ENCODE measurements around the gene DMP1. TPM values are rescaled to one million over a fixed set of nuclear protein-coding genes. Genes with fewer than 3 reads are reported as not detected.

The DMP1 gene
- not detected in 2 replicates for total RNA-seq (2014; rRNA removed; shearing (Covaris generic))
- polyA plus RNA-seq (2016; fragmentation: Nextera tagmentation; extraction: Ambion mirVana), result not detected in 2 replicates

GRCh38 chr4:87649980-87650379, at the start of gene DMP1:
Gene DMP1, plus strand, starts transcription at chr4:87650280. Its CDS starts 6,213 bp downstream, at chr4:87656493.
- no peaks in the 10 kb centered on the region for H3K36me3 ChIP-seq (ENCODE audit: low read depth)
- H3K27ac ChIP-seq, result no peak within 1 kb of the TSS
- H3K4me2 ChIP-seq (ENCODE audit: unreplicated experiment), result no peak within 1 kb of the TSS
- H3K79me2 ChIP-seq (ENCODE audit: insufficient read depth), result no peaks in the 10 kb centered on the region
- no peaks in the 10 kb centered on the region for H4K20me1 ChIP-seq (ENCODE audit: insufficient read depth)
- no peak within 1 kb of the TSS for H3K9ac ChIP-seq
- H3K9me2 ChIP-seq (ENCODE audit: insufficient read depth), result no peaks in the 10 kb centered on the region
- TF ChIP-seq EZH2phosphoT487 (IDR thresholded peaks at IDR 0.05; ENCODE audit: insufficient read depth, low read depth) (no peak), EZH2 (IDR thresholded peaks at IDR 0.05; ENCODE audit: insufficient read depth, poor library complexity, severe bottlenecking) (no peak)
- no peaks in the 10 kb centered on the region for H3K4me1 ChIP-seq (ENCODE audit: insufficient read depth)
- H3K27me3 ChIP-seq (replicated peaks; ENCODE audit: insufficient read depth), result no peaks in the 10 kb centered on the region
- DNase-seq, result no peak
- WGBS, 2 experiments (ENCODE audit: low coverage in 1 of 2, low lambda C conversion rate in 2 of 2, missing lambda C conversion rate in 2 of 2), result 88 to 96% methylated on average over 3 of the region's 3 CpGs
- in situ Hi-C loops (cut with MboI), result no loop called here
- H3F3A ChIP-seq (ENCODE audit: insufficient read depth), result no peaks in the 10 kb centered on the region
- H3K4me3 ChIP-seq, result no peak within 1 kb of the TSS
- H2AFZ ChIP-seq, result no peak within 1 kb of the TSS
- H3K9me3 ChIP-seq (ENCODE audit: low read depth), result no peaks in the 10 kb centered on the region

GRCh38 chr4:87601361-87601760, 48.7 kb upstream of the DMP1 start:
- Histone ChIP-seq H4K20me1 (ENCODE audit: insufficient read depth) (no peaks in the 10 kb centered on the region), H3F3A (ENCODE audit: insufficient read depth) (no peaks in the 10 kb centered on the region), H3K9ac (no peak overlapping the region), H3K79me2 (ENCODE audit: insufficient read depth) (no peaks in the 10 kb centered on the region), H3K9me3 (ENCODE audit: low read depth) (no peaks in the 10 kb centered on the region), H3K4me1 (ENCODE audit: insufficient read depth) (no peaks in the 10 kb centered on the region), H3K4me2 (ENCODE audit: unreplicated experiment) (no peak overlapping the region), H2AFZ (no peak overlapping the region), H3K36me3 (ENCODE audit: low read depth) (no peaks in the 10 kb centered on the region), H3K9me2 (ENCODE audit: insufficient read depth) (no peaks in the 10 kb centered on the region), H3K4me3 (no peak overlapping the region), H3K27me3 (replicated peaks; ENCODE audit: insufficient read depth) (peaks cover 8% of the 10 kb centered on the region), H3K27ac (no peak overlapping the region)
- no peak for DNase-seq
- no peak for TF ChIP-seq EZH2phosphoT487 (IDR thresholded peaks at IDR 0.05; ENCODE audit: insufficient read depth, low read depth)
- in situ Hi-C loops (cut with MboI), result no loop called here

GRCh38 chr4:87608229-87608628, 41.9 kb upstream of the DMP1 start, which contains the start of gene DSPP:
Gene DSPP, plus strand, starts transcription at chr4:87608529. Its CDS starts 2,380 bp downstream, at chr4:87610909.
- in situ Hi-C loops (cut with MboI), result no loop called here
- Histone ChIP-seq H3K9me2 (ENCODE audit: insufficient read depth) (no peaks in the 10 kb centered on the region), H3K9ac (no peak within 1 kb of the TSS), H3K79me2 (ENCODE audit: insufficient read depth) (no peaks in the 10 kb centered on the region), H2AFZ (no peak within 1 kb of the TSS), H3K27me3 (replicated peaks; ENCODE audit: insufficient read depth) (peaks cover 10% of the 10 kb centered on the region; the same call in 1 of the 2 replicates), H3K4me1 (ENCODE audit: insufficient read depth) (no peaks in the 10 kb centered on the region), H3K4me2 (ENCODE audit: unreplicated experiment) (no peak within 1 kb of the TSS), H4K20me1 (ENCODE audit: insufficient read depth) (no peaks in the 10 kb centered on the region), H3K27ac (no peak within 1 kb of the TSS), H3K36me3 (ENCODE audit: low read depth) (no peaks in the 10 kb centered on the region), H3K9me3 (ENCODE audit: low read depth) (no peaks in the 10 kb centered on the region), H3F3A (ENCODE audit: insufficient read depth) (no peaks in the 10 kb centered on the region), H3K4me3 (no peak within 1 kb of the TSS)
- TF ChIP-seq EZH2 (IDR thresholded peaks at IDR 0.05; ENCODE audit: insufficient read depth, poor library complexity, severe bottlenecking) (no peak), EZH2phosphoT487 (IDR thresholded peaks at IDR 0.05; ENCODE audit: insufficient read depth, low read depth) (no peak)
- WGBS, 2 experiments (ENCODE audit: low coverage in 1 of 2, low lambda C conversion rate in 2 of 2, missing lambda C conversion rate in 2 of 2), result 63 to 64% methylated on average over 4 of the region's 4 CpGs
- no peak for DNase-seq

GRCh38 chr4:87614292-87614890, 35.7 kb upstream of the DMP1 start:
- TF ChIP-seq EZH2phosphoT487 (IDR thresholded peaks at IDR 0.05; ENCODE audit: insufficient read depth, low read depth) (no peak), EZH2 (IDR thresholded peaks at IDR 0.05; ENCODE audit: insufficient read depth, poor library complexity, severe bottlenecking) (no peak)
- no peak overlapping the region for H3K4me2 ChIP-seq (ENCODE audit: unreplicated experiment)
- H3K9me2 ChIP-seq (ENCODE audit: insufficient read depth), result no peaks in the 10 kb centered on the region
- no peak overlapping the region for H2AFZ ChIP-seq
- H3K9me3 ChIP-seq (ENCODE audit: low read depth), result no peaks in the 10 kb centered on the region
- H3F3A ChIP-seq (ENCODE audit: insufficient read depth), result no peaks in the 10 kb centered on the region
- no peaks in the 10 kb centered on the region for H3K36me3 ChIP-seq (ENCODE audit: low read depth)
- peaks cover 16% of the 10 kb centered on the region; the same call in 1 of the 2 replicates for H3K27me3 ChIP-seq (replicated peaks; ENCODE audit: insufficient read depth)
- no peaks in the 10 kb centered on the region for H4K20me1 ChIP-seq (ENCODE audit: insufficient read depth)
- H3K4me1 ChIP-seq (ENCODE audit: insufficient read depth), result no peaks in the 10 kb centered on the region
- H3K79me2 ChIP-seq (ENCODE audit: insufficient read depth), result no peaks in the 10 kb centered on the region
- H3K27ac ChIP-seq, result no peak overlapping the region
- H3K4me3 ChIP-seq, result no peak overlapping the region
- WGBS, 2 experiments (ENCODE audit: low coverage in 1 of 2, low lambda C conversion rate in 2 of 2, missing lambda C conversion rate in 2 of 2), result 93% methylated on average over 4 of the region's 4 CpGs
- no peak overlapping the region for H3K9ac ChIP-seq
- DNase-seq, result no peak
- in situ Hi-C loops (cut with MboI), result no loop called here

Data from GM23248 (cell line).